CD4-positive, alpha-beta T cell treated with Interleukin-4 for 1 hour (primary cell): ENCODE results near the gene CPNE5.

Experiments
- DNase-seq, 2 donors: peaks; one replicate each; pipeline ENCODE4 v3.0.0-alpha.2; 2020 to 2022

Gene CPNE5

GRCh38 chr6:36695414-36695813 lies 143.8 kb downstream of the CPNE5 start:
- no peak for DNase-seq

- DNase-seq: no peak
Measured at GRCh38 chr6:36694616-36695015, 144.6 kb downstream of the CPNE5 start.

GRCh38 chr6:36692861-36693702 lies 146.2 kb downstream of the CPNE5 start:
- no peak for DNase-seq

GRCh38 chr6:36692220-36692619 lies 147.0 kb downstream of the CPNE5 start:
- DNase-seq: peak; percentile 58 to 81

- no peak for DNase-seq
Measured at GRCh38 chr6:36691612-36692011, 147.6 kb downstream of the CPNE5 start.

- DNase-seq: no peak
Measured at GRCh38 chr6:36691011-36691410, 148.2 kb downstream of the CPNE5 start.
